T-cell (primary cell): Measurements from ENCODE around the gene SPON1. TPM values are rescaled to one million over a fixed set of nuclear protein-coding genes. Genes with fewer than 3 reads are reported as not detected.

Source experiments
- ATAC-seq, 4 experiments: fragments of 200-7000 bp in 3 of 4; fragments of 150-1000 bp in 1 of 4; cut with Tn5 transposase; replicated peaks in 1 of 4; 1 replicate in 3 of 4; 2 replicates in 1 of 4; pipeline ENCODE4 v1.10.0; 2021; ENCODE audit warnings: moderate library complexity in 3 of 4, mild to moderate bottlenecking in 2 of 4, moderate number of reproducible peaks in 1 of 4
- CTCF ChIA-PET, 2 donors: fragments of 300-600 bp; sonication (Branson Sonifier 250); formaldehyde crosslinking; loops; one replicate each; lab custom pipeline; 2022; ENCODE audit warnings: antibody characterized with exemption in 2 of 2; lab: Charles Lee
- POLR2A ChIA-PET, 2 donors: fragments of 300-600 bp; sonication (Branson Sonifier 250); formaldehyde crosslinking; loops; one replicate each; lab custom pipeline; 2022; ENCODE audit warnings: antibody characterized with exemption in 2 of 2; lab: Charles Lee
- DNase-seq, 35 experiments: peaks; one replicate each; pipeline versions ENCODE4 v3.0.0 to v3.0.0-alpha.2; 2013 to 2023
- H3K27ac ChIP-seq: one replicate; pipeline ENCODE4 v1.5.1; 2013; ENCODE audit warnings: low read length
- H3K27me3 ChIP-seq, 2 experiments: replicated peaks in 1 of 2; 1 replicate in 1 of 2; 2 replicates in 1 of 2; pipeline versions ENCODE4 v1.6.1 to v1.7.0; 2013; ENCODE audit warnings: low read length in 1 of 2, mixed read lengths in 1 of 2; ENCODE audit not compliant: control insufficient read depth in 2 of 2, insufficient read depth in 2 of 2; ENCODE audit errors: extremely low read depth in 1 of 2
- H3K36me3 ChIP-seq, 2 donors: 1 replicate in 1 of 2; 2 replicates in 1 of 2; pipeline versions ENCODE4 v1.6.1 to v1.7.0; 2013; ENCODE audit warnings: low read length in 1 of 2; ENCODE audit not compliant: control insufficient read depth in 2 of 2, insufficient read depth in 1 of 2; ENCODE audit errors: extremely low read depth in 1 of 2
- H3K4me1 ChIP-seq, 2 experiments: 1 replicate in 1 of 2; 2 replicates in 1 of 2; pipeline versions ENCODE4 v1.6.1 to v1.7.0; 2013; ENCODE audit warnings: low read length in 2 of 2, mixed read lengths in 1 of 2; ENCODE audit not compliant: insufficient read depth in 2 of 2, control insufficient read depth in 1 of 2; ENCODE audit errors: extremely low read depth in 1 of 2
- H3K4me3 ChIP-seq, 2 donors: 1 replicate in 1 of 2; 2 replicates in 1 of 2; pipeline versions ENCODE4 v1.5.1 to v1.7.0; 2013; ENCODE audit warnings: mild to moderate bottlenecking in 2 of 2, low read length in 1 of 2, moderate library complexity in 1 of 2; ENCODE audit not compliant: control insufficient read depth in 1 of 2; ENCODE audit errors: extremely low read depth in 1 of 2
- H3K9me3 ChIP-seq: 2 replicates; pipeline ENCODE4 v1.7.0; 2013
- H3K27ac Mint-ChIP-seq, 2 donors: one replicate each; pipeline ENCODE4 v1.8.0; 2020 to 2021; ENCODE audit warnings: mild to moderate bottlenecking in 2 of 2, mixed read lengths in 2 of 2
- H3K27me3 Mint-ChIP-seq, 2 donors: one replicate each; pipeline ENCODE4 v1.8.0; 2021 to 2022; ENCODE audit warnings: mixed read lengths in 2 of 2
- H3K36me3 Mint-ChIP-seq: one replicate; pipeline ENCODE4 v1.8.0; 2021; ENCODE audit warnings: mixed read lengths
- H3K4me1 Mint-ChIP-seq, 3 donors: one replicate each; pipeline ENCODE4 v1.8.0; 2020 to 2022; ENCODE audit warnings: mixed read lengths in 3 of 3, mild to moderate bottlenecking in 1 of 3
- H3K4me3 Mint-ChIP-seq, 3 donors: one replicate each; pipeline ENCODE4 v1.8.0; 2020 to 2022; ENCODE audit warnings: mild to moderate bottlenecking in 3 of 3, mixed read lengths in 3 of 3, moderate library complexity in 3 of 3
- H3K9me3 Mint-ChIP-seq, 3 donors: one replicate each; pipeline ENCODE4 v1.8.0; 2020 to 2022; ENCODE audit warnings: mixed read lengths in 3 of 3
- WGBS: methylation state at CpG from one replicate; pipeline ENCODE4 v1.1.5; 2013; ENCODE audit warnings: missing lambda C conversion rate; ENCODE audit not compliant: insufficient coverage; 5-methylcytosine and 5-hydroxymethylcytosine counted together
- total RNA-seq, 35 experiments: library from RNA in 6 of 35; stranded (reverse) in 6 of 35; fragments of 120-200 nt in 1 of 35; gene quantifications; one replicate each; pipeline versions ENCODE4 v1.2.1 to v1.2.4 and lab custom pipeline; 2013 to 2026

The SPON1 gene
- total RNA-seq, 5 donors from 2014 or later (not counting 1 experiment from before 2014, with no cell fraction given) = 1.0 to 38.2 (median 28.8) TPM

DNA sequence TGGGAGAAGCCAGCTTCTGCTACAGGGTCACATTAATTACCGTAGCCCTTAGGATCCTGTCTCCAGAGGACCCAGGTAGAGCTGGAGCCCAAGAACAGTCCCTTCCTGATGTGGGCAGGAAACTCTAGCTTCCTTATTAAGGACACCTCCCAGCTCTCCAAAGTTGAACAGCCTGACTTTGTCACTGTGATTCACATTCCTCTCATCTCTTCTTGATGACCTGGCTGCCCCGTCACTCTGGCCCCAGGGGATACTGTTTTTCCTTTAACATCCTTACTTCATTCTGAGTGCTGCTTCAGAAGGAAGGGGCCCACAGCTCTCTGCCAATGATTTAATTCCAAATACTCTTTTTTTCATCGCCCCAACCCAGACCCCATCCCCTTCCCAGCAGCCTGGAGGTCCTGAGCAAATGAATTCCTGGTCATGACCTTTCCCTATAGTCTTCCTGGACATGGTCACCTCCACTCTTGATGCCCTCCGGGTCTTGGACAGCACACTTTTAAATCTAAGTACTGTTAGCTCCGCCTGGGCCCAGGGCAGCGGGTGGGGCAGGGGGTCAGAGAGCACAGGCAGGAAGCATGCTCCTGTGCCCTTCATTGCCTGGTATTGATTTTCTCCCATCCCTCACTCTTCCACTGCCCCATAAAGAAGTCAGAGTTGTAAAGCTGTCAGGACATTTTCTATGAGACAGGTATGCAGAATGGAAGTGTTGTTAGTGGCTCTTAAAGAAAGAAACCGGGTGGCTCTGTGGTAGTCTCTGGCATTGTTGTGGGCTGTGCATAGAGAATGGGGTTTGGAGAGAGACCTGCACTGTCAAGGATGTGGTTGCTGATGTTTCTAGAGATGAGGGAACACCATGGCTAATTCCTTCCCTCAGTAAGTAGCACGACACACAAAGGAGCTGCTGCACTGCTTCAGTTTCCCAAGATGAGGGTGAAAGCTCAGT is 22.3 kb upstream of the SPON1 start:
- 71% methylated on average over 4 of the region's 8 CpGs for WGBS
- ATAC-seq (peak; percentile 99 to 100 (median 99)), DNase-seq (peak in 32 of 35 experiments; percentile 13 to 78 (median 50))
- Mint-ChIP-seq H3K9me3 (peaks cover 0 to 7% (median 5%) of the 10 kb centered on the region in 3 donors), H3K36me3 (peaks cover 14% of the 10 kb centered on the region), H3K4me1 (peaks cover 56 to 64% (median 60%) of the 10 kb centered on the region in 3 donors), H3K27me3 (no peaks in the 10 kb centered on the region), H3K27ac (peak overlapping the region; percentile 72 to 92), H3K4me3 (peak overlapping the region; percentile 2 to 61 (median 19))
- Histone ChIP-seq H3K4me1 (peaks cover 32 to 54% of the 10 kb centered on the region in 2 experiments), H3K27me3 (no peaks in the 10 kb centered on the region), H3K4me3 (no peak overlapping the region), H3K9me3 (no peaks in the 10 kb centered on the region), H3K27ac (peak overlapping the region; percentile 56), H3K36me3 (no peaks in the 10 kb centered on the region)
- CTCF ChIA-PET = interaction anchor here (0.9 to 1.6 kb wide), 6 partner anchors 15 to 209 kb away, joined by 3 to 5 read pairs (median 3); no protein-coding TSS in a partner anchor
- POLR2A ChIA-PET = interaction anchor here in 1 of 2 donors (0.7 kb wide), 1 partner anchor 548 kb away, joined by 3 read pairs; no protein-coding TSS in a partner anchor

DNA sequence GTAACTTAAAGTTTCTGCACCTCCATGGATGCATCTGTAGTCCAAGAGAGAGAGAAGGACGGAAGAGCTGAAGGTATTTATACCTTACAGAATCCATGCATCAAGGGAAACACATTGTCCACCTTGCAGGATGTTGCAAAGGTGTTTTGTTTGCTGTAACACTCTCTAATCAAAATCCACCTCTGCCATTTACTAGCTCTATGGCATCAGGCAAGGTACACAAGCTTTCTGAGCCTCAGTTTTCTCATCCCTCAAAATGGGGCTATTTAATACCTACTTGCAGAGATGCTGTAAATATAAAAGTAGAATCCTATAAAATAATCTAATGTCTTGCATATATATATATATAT is 21.6 kb upstream of the SPON1 start:
- no peaks in the 10 kb centered on the region for H3K36me3 ChIP-seq
- no CpG with 5 or more reads among the region's 1 CpG for WGBS
- H3K4me1 ChIP-seq = peaks cover 32 to 54% of the 10 kb centered on the region in 2 experiments
- peaks cover 14% of the 10 kb centered on the region for H3K36me3 Mint-ChIP-seq
- peak overlapping the region; percentile 72 to 92 for H3K27ac Mint-ChIP-seq
- H3K27ac ChIP-seq = peak overlapping the region; percentile 56
- DNase-seq = no peak
- H3K4me1 Mint-ChIP-seq = peaks cover 56 to 65% (median 60%) of the 10 kb centered on the region in 3 donors
- H3K4me3 ChIP-seq = no peak overlapping the region
- peak overlapping the region; percentile 2 to 61 (median 19) for H3K4me3 Mint-ChIP-seq
- H3K27me3 Mint-ChIP-seq = no peaks in the 10 kb centered on the region
- H3K9me3 Mint-ChIP-seq = peaks cover 0 to 7% (median 5%) of the 10 kb centered on the region in 3 donors
- ChIA-PET POLR2A (interaction anchor here in 1 of 2 donors (0.7 kb wide), 1 partner anchor 547 kb away, joined by 3 read pairs; no protein-coding TSS in a partner anchor), CTCF (interaction anchor here (0.9 to 1.6 kb wide), 4 partner anchors 16 to 208 kb away, joined by 3 read pairs; no protein-coding TSS in a partner anchor)
- ATAC-seq = peak in 2 of 4 experiments; percentile 23 to 28
- no peaks in the 10 kb centered on the region for H3K27me3 ChIP-seq
- H3K9me3 ChIP-seq = no peaks in the 10 kb centered on the region

DNA sequence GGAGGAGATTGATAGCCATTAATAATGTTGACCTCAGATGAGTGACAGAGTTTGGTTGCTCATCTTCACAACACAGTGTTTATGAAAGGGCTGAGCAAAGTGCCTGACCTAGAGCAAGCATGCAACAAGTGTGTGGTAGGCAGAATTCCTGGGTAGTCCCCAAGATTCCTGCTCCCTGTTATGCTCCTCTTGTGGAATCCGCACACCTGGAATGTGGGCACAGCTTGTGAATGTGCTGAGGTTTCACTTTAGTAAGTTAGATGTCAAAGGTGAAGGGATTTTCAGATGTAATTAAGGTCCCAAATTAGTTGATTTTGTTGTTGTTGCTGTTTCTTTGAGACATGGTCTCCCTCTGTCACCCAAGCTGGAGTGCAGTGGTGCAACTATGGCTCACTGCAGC is 20.7 kb upstream of the SPON1 start:
- Mint-ChIP-seq H3K4me1 (peaks cover 56 to 62% (median 60%) of the 10 kb centered on the region in 3 donors), H3K9me3 (peaks cover 0 to 7% (median 5%) of the 10 kb centered on the region in 3 donors), H3K27me3 (no peaks in the 10 kb centered on the region), H3K36me3 (peaks cover 14% of the 10 kb centered on the region), H3K27ac (peak overlapping the region in 1 of 2 donors; percentile 34), H3K4me3 (no peak overlapping the region)
- WGBS = 100% methylated on average over 1 of the region's 1 CpG
- ChIA-PET CTCF (no interaction called here), POLR2A (no interaction called here)
- no peak for ATAC-seq
- Histone ChIP-seq H3K9me3 (no peaks in the 10 kb centered on the region), H3K4me1 (peaks cover 32 to 54% of the 10 kb centered on the region in 2 experiments), H3K4me3 (no peak overlapping the region), H3K27ac (no peak overlapping the region), H3K36me3 (no peaks in the 10 kb centered on the region), H3K27me3 (no peaks in the 10 kb centered on the region)
- no peak for DNase-seq

DNA sequence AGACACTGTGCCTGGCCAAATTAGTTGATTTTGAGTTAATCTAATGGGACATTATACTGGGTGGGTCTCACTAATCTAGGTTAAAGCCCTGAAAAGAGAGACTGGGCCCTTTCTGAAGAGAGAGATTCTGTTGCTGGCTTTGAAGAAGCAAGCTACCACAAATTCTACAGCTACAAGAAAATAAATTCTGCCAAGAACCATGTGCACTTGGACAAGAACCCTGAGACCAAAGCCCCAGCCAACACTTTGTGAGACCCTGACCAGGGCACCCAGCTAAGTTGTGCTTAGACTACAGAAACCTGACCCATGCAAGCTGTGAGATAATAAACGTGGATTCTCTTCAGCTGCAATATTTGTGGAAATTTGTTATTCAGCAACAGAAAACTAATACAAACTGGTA is 20.1 kb upstream of the SPON1 start:
- ChIA-PET CTCF (interaction anchor here in 1 of 2 donors (1.5 kb wide), 1 partner anchor 15 kb away, joined by 3 read pairs; no protein-coding TSS in a partner anchor), POLR2A (no interaction called here)
- no peaks in the 10 kb centered on the region for H3K9me3 ChIP-seq
- Mint-ChIP-seq H3K4me1 (peaks cover 59 to 65% (median 61%) of the 10 kb centered on the region in 3 donors), H3K9me3 (peaks cover 0 to 5% (median 4%) of the 10 kb centered on the region in 3 donors), H3K27ac (peak overlapping the region in 1 of 2 donors; percentile 34), H3K36me3 (peaks cover 8% of the 10 kb centered on the region), H3K4me3 (no peak overlapping the region), H3K27me3 (no peaks in the 10 kb centered on the region)
- DNase-seq = no peak
- no peaks in the 10 kb centered on the region for H3K27me3 ChIP-seq
- H3K4me1 ChIP-seq = peaks cover 32 to 54% of the 10 kb centered on the region in 2 experiments
- H3K27ac ChIP-seq = no peak overlapping the region
- H3K4me3 ChIP-seq = no peak overlapping the region
- no peak for ATAC-seq
- no CpG with 5 or more reads among the region's 1 CpG for WGBS
- H3K36me3 ChIP-seq = no peaks in the 10 kb centered on the region

DNA sequence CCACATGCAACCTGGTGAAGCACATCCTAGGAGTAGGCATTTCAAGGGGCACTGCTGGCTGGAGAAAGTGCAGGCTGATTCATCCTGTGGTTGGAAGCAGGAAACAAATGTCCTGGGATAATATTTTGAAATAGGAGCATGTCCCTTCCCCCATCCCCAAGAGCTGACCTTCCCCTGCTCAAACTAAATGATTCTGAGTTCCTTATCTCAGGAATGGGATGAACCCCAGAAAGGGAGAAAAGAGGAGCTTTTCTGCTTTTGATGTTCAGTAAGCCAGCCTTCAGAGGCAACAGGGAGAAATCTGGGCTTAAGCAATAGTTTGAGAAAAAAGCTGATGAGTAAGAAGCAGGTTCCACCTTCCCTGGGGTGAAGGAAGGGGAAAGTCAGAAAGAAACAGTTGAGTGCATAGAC is 19.5 kb upstream of the SPON1 start:
- Mint-ChIP-seq H3K36me3 (peaks cover 6% of the 10 kb centered on the region), H3K27ac (peak overlapping the region; percentile 16 to 66), H3K4me1 (peaks cover 59 to 67% (median 64%) of the 10 kb centered on the region in 3 donors), H3K4me3 (no peak overlapping the region), H3K9me3 (peaks cover 0 to 2% (median 2%) of the 10 kb centered on the region in 3 donors), H3K27me3 (no peaks in the 10 kb centered on the region)
- peaks cover 32 to 54% of the 10 kb centered on the region in 2 experiments for H3K4me1 ChIP-seq
- DNase-seq (no peak), ATAC-seq (no peak)
- no peak overlapping the region for H3K27ac ChIP-seq
- POLR2A ChIA-PET = no interaction called here
- H3K9me3 ChIP-seq = no peaks in the 10 kb centered on the region
- H3K36me3 ChIP-seq = no peaks in the 10 kb centered on the region
- CTCF ChIA-PET = interaction anchor here (0.6 to 1.5 kb wide), 3 partner anchors 14 to 771 kb away, joined by 3 to 8 read pairs (median 3); no protein-coding TSS in a partner anchor
- no peaks in the 10 kb centered on the region for H3K27me3 ChIP-seq
- no peak overlapping the region for H3K4me3 ChIP-seq

DNA sequence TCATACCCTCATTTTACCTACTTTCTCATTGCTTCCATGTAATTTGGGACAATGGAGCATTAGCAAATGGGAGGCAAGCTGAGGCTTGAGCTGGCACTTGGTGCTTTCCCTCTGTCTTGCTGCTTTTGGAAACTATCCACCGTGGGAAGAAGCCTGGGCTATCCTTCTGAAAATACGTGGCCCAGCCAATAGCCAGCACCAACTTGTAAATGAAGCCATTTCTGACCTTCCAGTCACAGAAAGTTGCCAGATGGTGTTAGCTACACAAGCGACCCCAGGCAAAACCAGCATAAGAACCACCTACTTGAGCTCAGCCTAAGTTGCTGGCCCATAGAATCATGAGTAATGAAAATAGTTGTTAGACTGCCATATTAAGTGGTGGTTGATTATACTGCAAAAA is 18.5 kb upstream of the SPON1 start:
- 95% methylated on average over 2 of the region's 3 CpGs for WGBS
- H3K27me3 ChIP-seq = no peaks in the 10 kb centered on the region
- H3K9me3 ChIP-seq = no peaks in the 10 kb centered on the region
- no peak for DNase-seq
- Mint-ChIP-seq H3K27me3 (no peaks in the 10 kb centered on the region), H3K4me1 (peaks cover 53 to 64% (median 62%) of the 10 kb centered on the region in 3 donors), H3K36me3 (no peaks in the 10 kb centered on the region), H3K4me3 (no peak overlapping the region), H3K9me3 (no peaks in the 10 kb centered on the region), H3K27ac (no peak overlapping the region)
- no peak for ATAC-seq
- ChIA-PET CTCF (interaction anchor here (0.5 to 1.5 kb wide), 3 partner anchors 13 to 511 kb away, joined by 3 read pairs; no protein-coding TSS in a partner anchor), POLR2A (no interaction called here)
- H3K36me3 ChIP-seq = no peaks in the 10 kb centered on the region
- no peak overlapping the region for H3K4me3 ChIP-seq
- H3K4me1 ChIP-seq = peaks cover 25 to 44% of the 10 kb centered on the region in 2 experiments
- H3K27ac ChIP-seq = no peak overlapping the region
